T-helper 1 cell treated with Interleukin-12 subunit alpha and Interleukin-12 subunit beta and Interleukin-4 antibody, amounts not matched to agents 30 μg/mL and 1 μg/mL, for 36 hours (primary cell): ENCODE results near the gene EEF2KMT.
"Not testable (repeated sequence)": the region's sequence is repeated elsewhere in the genome, so short reads cannot be mapped to it uniquely, and the experiment has no call there.

Source experiments
- H3K27ac Mint-ChIP-seq: one replicate; pipeline ENCODE4 v1.8.0; 2021; ENCODE audit warnings: mild to moderate bottlenecking, mixed read lengths
- H3K27me3 Mint-ChIP-seq: one replicate; pipeline ENCODE4 v1.8.0; 2021; ENCODE audit warnings: low read depth, mixed read lengths
- H3K36me3 Mint-ChIP-seq: one replicate; pipeline ENCODE4 v1.8.0; 2021; ENCODE audit warnings: low read depth, mixed read lengths
- H3K4me1 Mint-ChIP-seq: one replicate; pipeline ENCODE4 v1.8.0; 2021; ENCODE audit warnings: low read depth, mixed read lengths
- H3K4me3 Mint-ChIP-seq: one replicate; pipeline ENCODE4 v1.8.0; 2021; ENCODE audit warnings: mild to moderate bottlenecking, moderate library complexity, mixed read lengths
- H3K9me3 Mint-ChIP-seq: one replicate; pipeline ENCODE4 v1.8.0; 2021; ENCODE audit warnings: mixed read lengths

EEF2KMT gene

DNA sequence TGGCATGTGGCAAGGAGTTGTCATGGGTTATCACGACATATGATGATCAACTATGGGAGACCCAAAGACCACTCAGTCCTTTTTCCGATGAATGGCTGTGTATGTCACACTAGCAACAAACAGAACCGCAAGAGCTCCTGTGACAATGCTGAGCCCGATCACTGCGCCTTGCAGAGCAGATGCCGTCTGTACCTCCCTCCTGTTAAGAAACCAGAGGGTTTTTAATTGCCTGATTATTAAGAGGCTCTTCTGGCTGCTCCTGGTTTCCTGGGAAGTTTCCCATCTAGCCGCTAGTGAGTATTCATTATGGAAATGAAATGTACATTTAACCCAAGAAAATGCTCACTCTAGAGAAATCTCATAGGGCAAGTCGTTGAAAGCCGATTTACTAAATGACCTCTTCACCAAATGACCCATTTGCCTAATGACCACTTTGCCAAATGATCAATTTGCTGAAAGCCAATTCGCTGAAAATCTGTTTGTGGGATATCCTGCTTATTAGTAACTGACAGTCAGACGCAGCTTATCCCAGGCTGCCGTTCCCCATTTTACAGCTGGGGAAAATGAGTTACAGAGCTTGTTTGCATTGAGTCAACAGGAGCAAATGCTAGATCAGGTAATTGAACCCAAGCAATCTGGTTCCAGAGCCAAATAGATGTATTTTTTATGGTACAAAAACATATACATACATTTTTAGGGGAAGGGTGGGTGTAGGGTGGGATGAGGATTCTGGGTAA lies 5.9 kb upstream of the EEF2KMT start:
- H3K27ac Mint-ChIP-seq, H3K9me3 Mint-ChIP-seq, H3K27me3 Mint-ChIP-seq, H3K4me1 Mint-ChIP-seq, H3K36me3 Mint-ChIP-seq, H3K4me3 Mint-ChIP-seq: not testable (repeated sequence)

GRCh38 chr16:5099174-5099573 lies 1.6 kb upstream of the EEF2KMT start:
- peak overlapping the region; percentile 62 for H3K27ac Mint-ChIP-seq
- H3K36me3 Mint-ChIP-seq, H3K9me3 Mint-ChIP-seq, H3K27me3 Mint-ChIP-seq: not testable (repeated sequence)
- H3K4me3 Mint-ChIP-seq: peak overlapping the region; percentile 91
- peaks cover 18% of the 10 kb centered on the region for H3K4me1 Mint-ChIP-seq

DNA sequence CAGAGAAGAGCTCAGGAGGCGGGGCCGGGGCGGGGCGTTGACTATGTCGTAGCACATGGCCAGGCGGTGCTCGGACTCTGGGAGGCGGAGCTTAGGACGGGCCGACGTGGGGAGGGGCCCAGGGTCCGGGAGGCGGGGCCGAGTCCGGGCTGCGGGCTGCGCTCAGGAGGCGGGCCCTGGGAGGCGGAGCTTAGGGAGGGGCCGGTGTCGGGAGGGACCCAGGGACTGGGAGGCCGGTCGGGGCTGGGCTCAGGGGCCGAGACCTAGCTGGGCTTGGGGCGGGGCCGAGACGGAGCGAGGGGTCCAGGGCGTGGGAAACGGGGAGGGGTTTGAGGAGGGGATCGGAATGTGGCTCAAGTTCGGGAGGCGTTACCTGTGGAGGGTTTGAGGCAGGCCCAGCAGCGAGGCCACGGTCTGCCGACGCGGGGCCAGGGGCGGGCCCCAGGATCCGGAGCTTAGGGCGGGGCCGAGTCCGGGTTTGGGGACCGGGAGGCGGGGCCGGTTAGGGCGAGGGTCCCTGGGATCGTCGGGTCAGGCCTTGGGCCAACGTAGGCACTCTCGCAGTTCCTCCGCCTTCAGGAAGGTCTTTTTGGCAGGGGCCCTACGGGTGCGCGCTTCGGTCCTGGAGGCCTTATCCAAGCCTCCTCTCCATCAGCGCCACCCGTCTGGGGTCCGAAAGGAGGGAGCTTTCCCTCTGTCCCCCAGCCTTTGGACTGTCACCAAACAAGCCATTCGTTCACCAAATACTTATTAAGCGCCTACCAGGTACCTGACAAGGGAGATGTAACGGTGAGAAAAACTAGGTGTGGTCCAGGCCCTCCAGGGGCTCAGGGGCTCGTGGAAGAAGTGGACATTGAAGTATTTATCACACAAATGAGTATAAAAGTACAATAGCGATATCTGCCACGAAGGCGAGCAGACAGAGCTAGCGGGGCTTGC lies 895 bp upstream of the EEF2KMT start:
- peak overlapping the region; percentile 95 for H3K27ac Mint-ChIP-seq
- not testable (repeated sequence) for H3K9me3 Mint-ChIP-seq, H3K36me3 Mint-ChIP-seq, H3K27me3 Mint-ChIP-seq
- peak overlapping the region; percentile 91 for H3K4me3 Mint-ChIP-seq
- peaks cover 18% of the 10 kb centered on the region for H3K4me1 Mint-ChIP-seq

DNA sequence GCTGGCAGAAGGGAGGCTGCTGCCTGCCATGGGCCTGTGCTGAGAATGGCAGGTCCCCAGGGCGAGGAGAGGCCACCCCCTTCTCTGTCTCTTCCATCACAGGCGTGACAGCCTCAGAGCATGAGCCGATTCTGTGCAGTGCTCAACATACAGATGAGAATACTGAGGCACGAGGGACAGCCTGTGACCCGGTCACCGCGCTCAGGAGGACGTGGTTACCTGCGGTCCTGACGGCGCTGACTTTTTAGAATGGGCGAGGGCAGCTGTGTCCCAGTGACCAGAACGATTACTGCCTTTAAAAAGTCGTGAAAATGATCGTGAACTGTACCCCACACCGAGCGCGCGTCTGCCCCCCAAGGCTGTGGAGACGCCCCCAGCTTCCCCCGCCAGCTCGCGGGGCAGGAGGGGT lies 530 bp downstream of the EEF2KMT start:
- Mint-ChIP-seq H3K27ac (peak overlapping the region; percentile 65), H3K4me3 (peak overlapping the region; percentile 91), H3K4me1 (peaks cover 22% of the 10 kb centered on the region)
- not testable (repeated sequence) for H3K9me3 Mint-ChIP-seq, H3K36me3 Mint-ChIP-seq, H3K27me3 Mint-ChIP-seq

DNA sequence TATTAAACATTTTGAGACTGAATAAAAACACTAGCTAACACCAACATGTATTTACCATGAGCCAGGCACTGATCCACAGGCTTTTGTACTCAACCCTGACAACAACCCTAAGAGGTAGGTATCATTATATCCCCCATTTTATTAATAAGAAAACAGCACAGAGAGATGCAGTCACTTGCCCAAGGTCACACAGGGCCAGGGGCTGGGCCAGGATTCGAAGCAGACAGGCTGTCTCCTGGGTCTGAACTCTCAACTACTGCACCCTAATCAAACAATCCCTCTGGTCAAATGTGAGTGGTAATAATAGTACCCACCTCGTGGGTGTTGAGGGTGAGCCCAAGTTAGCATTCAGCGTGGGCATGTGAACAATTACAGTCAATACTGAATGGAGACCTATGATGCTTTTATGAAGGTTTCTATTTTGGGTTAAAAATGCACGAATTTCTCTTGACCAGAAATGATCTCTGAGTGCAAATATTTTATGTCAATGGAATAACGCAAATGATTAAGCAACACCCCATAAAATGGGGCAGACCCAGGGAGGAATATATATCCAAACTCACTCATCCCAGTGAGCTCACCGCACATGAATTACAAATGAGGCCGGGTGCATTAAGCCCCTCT lies 1.0 kb downstream of the EEF2KMT start:
- not testable (repeated sequence) for H3K9me3 Mint-ChIP-seq, H3K36me3 Mint-ChIP-seq, H3K27me3 Mint-ChIP-seq
- Mint-ChIP-seq H3K4me3 (peak overlapping the region; percentile 91), H3K27ac (peak overlapping the region; percentile 67), H3K4me1 (peaks cover 22% of the 10 kb centered on the region)

GRCh38 chr16:5095145-5095830 lies 2.3 kb downstream of the EEF2KMT start:
- H3K27ac Mint-ChIP-seq, H3K27me3 Mint-ChIP-seq, H3K4me3 Mint-ChIP-seq, H3K9me3 Mint-ChIP-seq, H3K36me3 Mint-ChIP-seq: not testable (repeated sequence)
- H3K4me1 Mint-ChIP-seq: peaks cover 22% of the 10 kb centered on the region

GRCh38 chr16:5093746-5094145 lies 3.8 kb downstream of the EEF2KMT start:
- not testable (repeated sequence) for H3K9me3 Mint-ChIP-seq, H3K36me3 Mint-ChIP-seq, H3K4me3 Mint-ChIP-seq, H3K27me3 Mint-ChIP-seq, H3K27ac Mint-ChIP-seq
- peaks cover 20% of the 10 kb centered on the region for H3K4me1 Mint-ChIP-seq

- H3K36me3 Mint-ChIP-seq, H3K4me3 Mint-ChIP-seq, H3K27me3 Mint-ChIP-seq, H3K9me3 Mint-ChIP-seq, H3K27ac Mint-ChIP-seq: not testable (repeated sequence)
- H3K4me1 Mint-ChIP-seq: peaks cover 19% of the 10 kb centered on the region
Observed at GRCh38 chr16:5093081-5093480, 4.5 kb downstream of the EEF2KMT start.

DNA sequence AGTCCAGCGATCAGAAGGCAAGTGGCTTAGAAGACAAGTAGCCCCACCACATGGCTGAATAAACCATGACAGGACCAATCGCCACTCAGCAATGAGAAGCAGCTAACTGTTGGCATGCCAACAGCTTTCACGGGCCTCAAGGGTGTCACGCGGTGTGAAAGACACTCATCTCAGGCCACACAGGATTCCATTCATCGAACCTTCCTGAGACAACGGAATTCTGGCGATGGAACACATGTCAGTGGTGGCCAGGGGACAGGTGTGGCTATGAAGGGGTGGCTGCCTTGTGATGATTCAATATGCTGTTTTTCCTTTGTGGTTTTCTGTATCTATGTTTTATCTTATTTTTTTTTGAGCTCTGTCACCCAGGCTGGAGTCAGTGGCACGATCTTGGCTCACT lies 7.0 kb downstream of the EEF2KMT start:
- H3K27ac Mint-ChIP-seq, H3K9me3 Mint-ChIP-seq, H3K4me1 Mint-ChIP-seq, H3K27me3 Mint-ChIP-seq, H3K4me3 Mint-ChIP-seq, H3K36me3 Mint-ChIP-seq: not testable (repeated sequence)

- not testable (repeated sequence) for H3K9me3 Mint-ChIP-seq, H3K27ac Mint-ChIP-seq, H3K4me1 Mint-ChIP-seq, H3K27me3 Mint-ChIP-seq, H3K4me3 Mint-ChIP-seq, H3K36me3 Mint-ChIP-seq
Observed at GRCh38 chr16:5089911-5090555, 7.6 kb downstream of the EEF2KMT start.

DNA sequence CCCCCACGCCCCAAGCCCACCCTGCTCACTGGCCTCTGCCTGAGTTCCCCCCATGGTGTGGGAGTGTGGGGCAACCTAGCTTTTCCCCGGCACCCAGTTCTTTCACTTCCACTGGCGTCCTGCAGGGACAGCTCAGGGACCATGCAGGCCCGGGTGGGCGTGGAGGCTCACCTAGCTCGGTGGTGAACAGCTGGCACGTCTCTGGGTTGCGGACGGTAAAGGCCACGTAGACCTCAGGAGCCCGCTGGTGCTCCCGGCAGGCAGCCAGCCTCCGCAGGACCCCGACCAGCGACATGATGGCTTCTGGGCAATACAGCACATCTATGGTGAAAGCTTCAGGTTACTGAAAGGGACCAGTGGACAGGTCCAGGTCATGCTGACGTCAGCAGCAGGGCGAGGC lies 8.7 kb downstream of the EEF2KMT start:
- H3K4me1 Mint-ChIP-seq, H3K9me3 Mint-ChIP-seq, H3K27ac Mint-ChIP-seq, H3K27me3 Mint-ChIP-seq, H3K36me3 Mint-ChIP-seq, H3K4me3 Mint-ChIP-seq: not testable (repeated sequence)

- peaks cover 13% of the 10 kb centered on the region for H3K36me3 Mint-ChIP-seq
- H3K4me1 Mint-ChIP-seq, H3K4me3 Mint-ChIP-seq, H3K27ac Mint-ChIP-seq, H3K27me3 Mint-ChIP-seq, H3K9me3 Mint-ChIP-seq: not testable (repeated sequence)
Observed at GRCh38 chr16:5088086-5088790, 9.4 kb downstream of the EEF2KMT start.

DNA sequence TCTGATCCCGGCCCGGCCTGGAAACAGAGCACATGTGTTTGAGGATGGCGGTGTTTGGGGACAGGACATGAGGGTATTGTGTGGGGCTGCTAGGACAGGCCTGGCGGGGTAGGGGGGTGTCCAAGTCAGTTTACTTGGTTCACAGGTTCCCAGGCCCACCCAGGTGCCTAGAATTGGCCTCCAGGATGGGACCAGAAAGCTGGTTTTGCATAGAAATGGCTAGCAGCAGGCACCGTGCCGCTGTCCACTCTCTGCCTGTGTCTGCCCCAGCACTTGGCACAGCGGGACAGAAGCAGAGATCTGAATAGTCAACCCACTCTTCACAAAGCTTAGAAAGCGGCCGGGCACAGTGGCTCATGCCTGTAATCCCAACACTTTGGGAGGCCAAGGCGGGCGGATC lies 11.9 kb downstream of the EEF2KMT start:
- H3K27ac Mint-ChIP-seq, H3K9me3 Mint-ChIP-seq, H3K27me3 Mint-ChIP-seq, H3K4me1 Mint-ChIP-seq, H3K4me3 Mint-ChIP-seq: not testable (repeated sequence)
- peaks cover 13% of the 10 kb centered on the region for H3K36me3 Mint-ChIP-seq

- H3K4me3 Mint-ChIP-seq, H3K4me1 Mint-ChIP-seq, H3K27ac Mint-ChIP-seq, H3K9me3 Mint-ChIP-seq, H3K27me3 Mint-ChIP-seq: not testable (repeated sequence)
- peaks cover 13% of the 10 kb centered on the region for H3K36me3 Mint-ChIP-seq
Observed at GRCh38 chr16:5084802-5085201, 12.8 kb downstream of the EEF2KMT start.
